Sigmoid colon (tissue), 7 donors: ENCODE data around the gene LRP6. TPM values are rescaled to one million over a fixed set of nuclear protein-coding genes. Genes with fewer than 3 reads are reported as not detected.

Experiments used
- DNase-seq: peaks from one replicate; pipeline ENCODE4 v3.0.0-alpha.2; 2019
- H3K27ac ChIP-seq, 4 donors: fragments of 200-600 bp; sonication (generic); one replicate each; pipeline ENCODE4 v1.5.1; 2016 to 2019; ENCODE audit warnings: mild to moderate bottlenecking in 1 of 4
- H3K27me3 ChIP-seq, 3 donors: fragments of 200-600 bp; sonication (generic); one replicate each; pipeline ENCODE4 v1.5.1; 2019; ENCODE audit warnings: mild to moderate bottlenecking in 1 of 3
- H3K36me3 ChIP-seq, 4 donors: fragments of 200-600 bp; sonication (generic); one replicate each; pipeline ENCODE4 v1.5.1; 2016 to 2019
- H3K4me1 ChIP-seq, 4 donors: fragments of 200-600 bp; sonication (generic); one replicate each; pipeline ENCODE4 v1.5.1; 2017 to 2019
- H3K4me3 ChIP-seq, 4 donors: fragments of 200-600 bp; sonication (generic); one replicate each; pipeline ENCODE4 v1.5.1; 2017 to 2019; ENCODE audit warnings: mild to moderate bottlenecking in 2 of 4, moderate library complexity in 1 of 4
- H3K9me3 ChIP-seq, 4 donors: fragments of 200-600 bp in 3 of 4; sonication (generic) in 3 of 4; one replicate each; pipeline versions ENCODE4 v1.5.1 to v1.6.1; 2013 to 2019
- EP300 ChIP-seq, 4 donors: sonication (generic); formaldehyde crosslinking; IDR thresholded peaks; one replicate each; pipeline ENCODE4 v1.6.1; 2017; ENCODE audit warnings: antibody characterized with exemption in 4 of 4
- POLR2A ChIP-seq, 2 donors: fragments of 450-650 bp; IDR thresholded peaks; one replicate each; pipeline ENCODE4 v1.6.1; 2016; ENCODE audit warnings: antibody characterized with exemption in 2 of 2, mild to moderate bottlenecking in 2 of 2, moderate library complexity in 2 of 2
- POLR2AphosphoS5 ChIP-seq, 4 donors: sonication (generic); formaldehyde crosslinking; IDR thresholded peaks; one replicate each; pipeline ENCODE4 v1.6.1; 2017; ENCODE audit warnings: antibody characterized with exemption in 4 of 4
- WGBS, 2 donors: extraction: QIAGEN DNeasy Blood & Tissue Kit; methylation state at CpG; one replicate each; pipeline ENCODE4 v1.1.7; 2013; 5-methylcytosine and 5-hydroxymethylcytosine counted together
- intact Hi-C: fragments of 100-400 bp; cut with DNase I; formaldehyde crosslinking; loops from one replicate; pipeline ENCODE4 v1.15.1; 2023
- polyA plus RNA-seq, 3 donors: library from polyadenylated mRNA; stranded (reverse); fragments of 200-250 nt; gene quantifications; one replicate each; pipeline ENCODE4 v1.2.3, GENCODE V29; 2013
- total RNA-seq, 4 donors: library from RNA; depleted of rRNA; stranded (reverse); fragments of >200 nt; gene quantifications; one replicate each; pipeline ENCODE4 v1.1.0, GENCODE V29; 2016
- TF ChIP-seq, protein P1 (sequence below), 4 experiments: fragments of 450-650 bp in 3 of 4; fragments of 200-600 bp in 1 of 4; IDR thresholded peaks; one replicate each; pipeline ENCODE4 v1.5.1; 2016 to 2019; ENCODE audit warnings: antibody characterized with exemption in 4 of 4, mild to moderate bottlenecking in 3 of 4, moderate library complexity in 2 of 4
- donor health status: healthy with polysubstance abuse.
- donor health status: Bipolar disorder and iron deficiency.
- donor health status: healthy.

Gene LRP6
- total and polyA plus RNA-seq, 7 donors, result 1.8 to 55.1 (median 36.0) TPM

DNA sequence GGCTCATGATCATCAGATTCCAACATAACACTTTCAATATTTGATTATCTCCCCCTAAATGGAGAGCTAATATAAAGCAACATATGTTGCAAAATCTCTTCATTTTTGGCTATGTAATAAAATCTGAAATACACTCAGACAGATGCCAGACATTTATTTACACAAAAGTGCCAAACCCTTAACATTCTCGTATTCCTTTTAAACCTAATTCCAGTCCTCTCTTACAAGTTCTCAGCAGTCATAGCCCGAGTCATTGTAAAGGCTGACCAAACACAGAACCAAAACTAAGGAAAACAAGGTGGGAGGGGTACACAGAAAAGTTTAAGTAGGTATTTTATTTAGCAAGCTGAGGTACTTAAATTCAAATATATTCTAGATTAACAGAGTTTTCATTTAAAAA lies 81.4 kb downstream of the LRP6 start:
- intact Hi-C loops, result loop anchor here (5.0 kb wide), 1 partner anchor 82 kb away; the partner anchor contains the start of gene LRP6
- H3K36me3 ChIP-seq, result no peaks in the 10 kb centered on the region
- peaks cover 0 to 68% (median 42%) of the 10 kb centered on the region in 4 donors for H3K4me1 ChIP-seq
- H3K27me3 ChIP-seq, result no peaks in the 10 kb centered on the region
- no peak for DNase-seq
- H3K27ac ChIP-seq, result peak overlapping the region in 1 of 4 donors; percentile 3
- no peak overlapping the region for H3K4me3 ChIP-seq
- H3K9me3 ChIP-seq, result no peaks in the 10 kb centered on the region
- TF ChIP-seq POLR2AphosphoS5 (IDR thresholded peaks at IDR 0.05) (no peak), EP300 (IDR thresholded peaks at IDR 0.05) (no peak), POLR2A (IDR thresholded peaks at IDR 0.05) (no peak)
- TF ChIP-seq, protein P1, sequence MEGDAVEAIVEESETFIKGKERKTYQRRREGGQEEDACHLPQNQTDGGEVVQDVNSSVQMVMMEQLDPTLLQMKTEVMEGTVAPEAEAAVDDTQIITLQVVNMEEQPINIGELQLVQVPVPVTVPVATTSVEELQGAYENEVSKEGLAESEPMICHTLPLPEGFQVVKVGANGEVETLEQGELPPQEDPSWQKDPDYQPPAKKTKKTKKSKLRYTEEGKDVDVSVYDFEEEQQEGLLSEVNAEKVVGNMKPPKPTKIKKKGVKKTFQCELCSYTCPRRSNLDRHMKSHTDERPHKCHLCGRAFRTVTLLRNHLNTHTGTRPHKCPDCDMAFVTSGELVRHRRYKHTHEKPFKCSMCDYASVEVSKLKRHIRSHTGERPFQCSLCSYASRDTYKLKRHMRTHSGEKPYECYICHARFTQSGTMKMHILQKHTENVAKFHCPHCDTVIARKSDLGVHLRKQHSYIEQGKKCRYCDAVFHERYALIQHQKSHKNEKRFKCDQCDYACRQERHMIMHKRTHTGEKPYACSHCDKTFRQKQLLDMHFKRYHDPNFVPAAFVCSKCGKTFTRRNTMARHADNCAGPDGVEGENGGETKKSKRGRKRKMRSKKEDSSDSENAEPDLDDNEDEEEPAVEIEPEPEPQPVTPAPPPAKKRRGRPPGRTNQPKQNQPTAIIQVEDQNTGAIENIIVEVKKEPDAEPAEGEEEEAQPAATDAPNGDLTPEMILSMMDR (IDR thresholded peaks at IDR 0.05), result no peak
- WGBS, 2 donors, result 38 to 69% methylated on average over 2 of the region's 2 CpGs

DNA sequence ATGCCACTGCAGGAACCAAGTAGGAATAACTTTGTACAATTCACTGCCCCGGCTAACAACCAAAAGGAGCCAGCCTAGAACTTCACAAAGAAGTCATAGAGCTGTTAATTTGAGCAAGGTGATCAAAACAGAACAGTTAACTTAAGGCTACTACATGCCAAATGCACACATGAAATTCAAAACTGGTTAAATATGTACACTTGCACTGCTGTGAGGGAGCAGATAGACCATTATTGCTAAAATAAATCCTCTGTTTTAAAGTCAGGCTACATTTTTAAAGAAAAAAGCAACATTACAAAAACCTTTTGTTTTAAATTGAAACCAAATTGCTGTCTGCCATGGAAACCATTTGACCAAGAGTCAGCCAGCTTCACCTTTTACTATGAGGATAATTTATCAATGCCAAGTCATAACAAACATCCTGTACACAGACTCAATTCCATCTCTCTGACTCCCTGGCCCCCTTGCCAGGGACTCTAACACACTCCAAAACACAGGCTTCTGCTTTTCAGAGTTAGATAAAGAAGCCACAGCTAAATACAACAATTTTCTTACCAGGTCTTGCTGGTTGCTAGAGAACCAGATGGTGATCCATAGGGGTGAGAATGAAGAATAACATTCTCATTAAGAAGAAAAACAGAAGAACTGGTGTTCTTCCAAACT lies 84.0 kb downstream of the LRP6 start:
- intact Hi-C loops, result no loop called here
- no peak for TF ChIP-seq POLR2AphosphoS5 (IDR thresholded peaks at IDR 0.05)
- no peak for TF ChIP-seq POLR2A (IDR thresholded peaks at IDR 0.05)
- TF ChIP-seq, protein P1 (IDR thresholded peaks at IDR 0.05), result no peak
- TF ChIP-seq EP300 (IDR thresholded peaks at IDR 0.05), result no peak
- Histone ChIP-seq H3K27me3 (no peaks in the 10 kb centered on the region), H3K4me3 (no peak overlapping the region), H3K36me3 (no peaks in the 10 kb centered on the region), H3K9me3 (no peaks in the 10 kb centered on the region), H3K4me1 (peaks cover 0 to 49% (median 38%) of the 10 kb centered on the region in 4 donors), H3K27ac (peak overlapping the region; percentile 35 to 46 (median 44))
- DNase-seq, result no peak
- WGBS, 2 donors, result 90 to 95% methylated on average over 1 of the region's 1 CpG

DNA sequence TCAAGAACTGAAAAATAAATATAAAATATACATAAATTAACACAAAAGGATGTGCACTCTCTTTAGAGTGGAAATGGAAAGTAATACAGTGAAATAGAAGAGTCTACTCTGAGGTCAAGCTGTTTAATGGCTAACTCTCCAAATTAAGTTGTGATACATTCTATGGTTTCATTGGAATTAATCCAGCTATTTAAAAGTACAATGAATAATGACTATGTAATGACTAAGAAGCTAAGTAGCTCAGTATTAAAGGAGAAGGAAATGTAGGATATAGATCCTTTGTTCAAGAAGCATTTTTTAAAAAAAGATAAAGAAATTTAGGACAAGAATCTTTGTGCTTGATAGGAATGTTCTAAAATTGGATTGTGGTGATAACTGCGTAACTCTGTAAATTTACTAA lies 85.3 kb downstream of the LRP6 start:
- no peak for DNase-seq
- Histone ChIP-seq H3K9me3 (no peaks in the 10 kb centered on the region), H3K27me3 (no peaks in the 10 kb centered on the region), H3K36me3 (no peaks in the 10 kb centered on the region), H3K4me3 (no peak overlapping the region), H3K27ac (no peak overlapping the region), H3K4me1 (peaks cover 0 to 39% (median 32%) of the 10 kb centered on the region in 4 donors)
- no peak for TF ChIP-seq EP300 (IDR thresholded peaks at IDR 0.05)
- no peak for TF ChIP-seq POLR2A (IDR thresholded peaks at IDR 0.05)
- TF ChIP-seq, protein P1 (IDR thresholded peaks at IDR 0.05), result no peak
- TF ChIP-seq POLR2AphosphoS5 (IDR thresholded peaks at IDR 0.05), result no peak
- intact Hi-C loops, result no loop called here
- 94 to 99% methylated on average over 1 of the region's 1 CpG for WGBS, 2 donors

DNA sequence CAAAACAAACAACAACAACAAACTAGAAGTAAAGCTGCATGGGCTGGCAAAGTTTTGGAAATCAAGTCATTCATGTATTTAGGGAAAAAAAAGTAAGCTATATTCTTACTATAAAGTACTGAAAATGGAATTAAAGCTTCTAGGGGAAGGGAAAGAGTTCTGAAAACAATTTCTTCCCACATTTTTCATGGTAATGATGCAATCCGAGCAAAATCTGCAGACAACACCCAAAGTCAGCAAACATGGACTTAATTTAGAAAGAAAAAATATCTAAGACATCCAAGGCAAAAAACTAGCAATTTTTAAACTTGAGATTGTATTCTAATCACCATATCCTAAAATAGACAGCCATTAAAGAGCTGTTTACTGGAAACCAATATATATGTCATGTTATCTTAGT lies 86.3 kb downstream of the LRP6 start:
- Histone ChIP-seq H3K27ac (no peak overlapping the region), H3K4me3 (no peak overlapping the region), H3K27me3 (no peaks in the 10 kb centered on the region), H3K9me3 (no peaks in the 10 kb centered on the region), H3K4me1 (peaks cover 0 to 31% (median 25%) of the 10 kb centered on the region in 4 donors), H3K36me3 (no peaks in the 10 kb centered on the region)
- DNase-seq, result no peak
- intact Hi-C loops, result no loop called here
- WGBS, 2 donors, result 89 to 92% methylated on average over 1 of the region's 1 CpG
- TF ChIP-seq EP300 (IDR thresholded peaks at IDR 0.05), result no peak
- TF ChIP-seq POLR2A (IDR thresholded peaks at IDR 0.05), result no peak
- TF ChIP-seq, protein P1 (IDR thresholded peaks at IDR 0.05), result no peak
- no peak for TF ChIP-seq POLR2AphosphoS5 (IDR thresholded peaks at IDR 0.05)
